OCI-LY1 (cell line): Measurements from ENCODE around the gene GON4L.
"Not testable (repeated sequence)": the region's sequence is repeated elsewhere in the genome, so short reads cannot be mapped to it uniquely, and the experiment has no call there.

Experiments
- H2AFZ ChIP-seq: fragments of 200-600 bp; sonication (generic), shearing (Covaris generic); 2 replicates; pipeline ENCODE4 v1.6.0; 2014; ENCODE audit warnings: antibody characterized with exemption, mild to moderate bottlenecking, low read length
- H3F3A ChIP-seq: fragments of 200-600 bp; sonication (generic), shearing (Covaris generic); 2 replicates; pipeline ENCODE4 v1.6.0; 2014; ENCODE audit warnings: mild to moderate bottlenecking, antibody characterized with exemption, low read length, moderate library complexity; ENCODE audit not compliant: insufficient read depth
- H3K27ac ChIP-seq: fragments of 200-600 bp; sonication (generic); 2 replicates; pipeline ENCODE4 v1.5.1; 2014; ENCODE audit warnings: low read length, mixed run types, mild to moderate bottlenecking, low read depth; ENCODE audit not compliant: poor library complexity, severe bottlenecking
- H3K27me3 ChIP-seq: fragments of 200-600 bp; sonication (generic); 2 replicates; pipeline ENCODE4 v1.6.0; 2014; ENCODE audit warnings: antibody characterized with exemption, mild to moderate bottlenecking, low read length, moderate library complexity; ENCODE audit not compliant: insufficient read depth
- H3K36me3 ChIP-seq: fragments of 200-600 bp; sonication (generic); 2 replicates; pipeline ENCODE4 v1.6.1; 2014; ENCODE audit warnings: mild to moderate bottlenecking, antibody characterized with exemption, low read length, moderate library complexity, mixed read lengths; ENCODE audit not compliant: insufficient read depth
- H3K4me1 ChIP-seq: fragments of 200-600 bp; sonication (generic); 2 replicates; pipeline ENCODE4 v1.5.1; 2014; ENCODE audit warnings: mild to moderate bottlenecking, low read length, moderate library complexity; ENCODE audit not compliant: insufficient read depth, severe bottlenecking
- H3K4me2 ChIP-seq: fragments of 200-600 bp; sonication (generic), shearing (Covaris generic); 2 replicates; pipeline ENCODE4 v1.6.1; 2014; ENCODE audit warnings: low read length
- H3K4me3 ChIP-seq: fragments of 200-600 bp; sonication (generic); 2 replicates; pipeline ENCODE4 v1.5.1; 2014; ENCODE audit warnings: low read length, low read depth, mild to moderate bottlenecking, mixed read lengths; ENCODE audit not compliant: poor library complexity, severe bottlenecking
- H3K79me2 ChIP-seq: fragments of 200-600 bp; shearing (Covaris generic); 2 replicates; pipeline ENCODE4 v1.6.1; 2016; ENCODE audit warnings: mixed run types, low read length, mixed read lengths; ENCODE audit not compliant: insufficient read depth
- H3K9ac ChIP-seq: fragments of 200-600 bp; sonication (generic), shearing (Covaris generic); 2 replicates; pipeline ENCODE4 v1.6.1; 2014; ENCODE audit warnings: mild to moderate bottlenecking, low read length, mixed read lengths
- H3K9me2 ChIP-seq: fragments of 200-600 bp; sonication (generic), shearing (Covaris generic); 2 replicates; pipeline ENCODE4 v1.6.1; 2014; ENCODE audit warnings: low read depth, mild to moderate bottlenecking, low read length, mixed read lengths
- H3K9me3 ChIP-seq: fragments of 200-600 bp; shearing (Covaris generic); 2 replicates; pipeline ENCODE4 v1.6.1; 2014; ENCODE audit warnings: low read length, mixed read lengths
- H4K20me1 ChIP-seq: fragments of 200-600 bp; sonication (generic), shearing (Covaris generic); 2 replicates; pipeline ENCODE4 v1.6.0; 2016; ENCODE audit warnings: mild to moderate bottlenecking, low read length; ENCODE audit not compliant: insufficient read depth
- EZH2 ChIP-seq: fragments of 200-600 bp; sonication (generic), shearing (Covaris generic); IDR thresholded peaks from 2 replicates; pipeline ENCODE4 v1.8.0; 2017; ENCODE audit warnings: borderline replicate concordance, mixed run types, mild to moderate bottlenecking, antibody characterized with exemption, low read length, moderate library complexity, mixed read lengths
- TF ChIP-seq, protein P1 (sequence below): fragments of 200-600 bp; sonication (generic), shearing (Covaris generic); IDR thresholded peaks from 2 replicates; pipeline ENCODE4 v1.5.1; 2017; ENCODE audit warnings: mild to moderate bottlenecking, antibody characterized with exemption, low read length, moderate library complexity, mixed read lengths

Gene GON4L

DNA sequence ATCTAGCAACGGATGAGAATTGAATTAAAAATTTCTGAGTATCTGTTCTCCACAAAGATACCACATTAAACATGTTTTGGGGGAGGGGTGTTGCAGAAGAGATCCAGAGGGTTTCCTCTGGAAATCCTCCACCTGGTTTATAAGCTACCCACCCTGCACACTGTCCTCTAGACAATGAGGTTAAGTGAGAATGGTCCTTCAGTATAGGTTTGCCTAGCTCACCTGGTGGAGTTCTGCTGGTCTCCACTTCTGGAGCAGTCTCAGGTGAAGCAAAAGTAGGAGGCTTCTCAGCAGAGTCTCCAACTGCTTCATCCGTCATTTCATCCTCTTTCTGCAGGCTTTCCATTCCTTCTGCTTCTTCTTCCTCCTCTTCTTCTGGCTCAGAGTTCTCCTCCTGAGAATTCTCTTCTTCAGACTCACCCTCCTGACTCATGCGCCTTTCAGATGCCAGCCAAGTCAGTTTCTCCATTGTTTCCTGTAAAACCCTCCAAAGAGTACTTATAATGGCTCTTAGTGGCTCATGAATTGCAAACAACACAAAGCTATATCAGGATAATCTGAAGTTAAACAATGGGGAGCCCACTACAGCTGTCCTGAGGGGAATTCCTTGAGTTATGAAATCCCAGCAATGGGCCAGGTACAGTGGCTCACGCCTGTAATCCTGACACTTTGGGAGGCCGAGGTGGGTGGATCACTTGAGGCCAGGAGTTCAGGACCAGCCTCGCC lies 93.8 kb downstream of the GON4L start:
- not testable (repeated sequence) for H3K79me2 ChIP-seq, H3K4me2 ChIP-seq, H3K9me3 ChIP-seq, H2AFZ ChIP-seq, H3K9ac ChIP-seq, H3F3A ChIP-seq, H4K20me1 ChIP-seq, H3K4me3 ChIP-seq, H3K9me2 ChIP-seq, H3K27me3 ChIP-seq, H3K27ac ChIP-seq
- peaks cover 75% of the 10 kb centered on the region for H3K36me3 ChIP-seq
- H3K4me1 ChIP-seq = peaks cover 11% of the 10 kb centered on the region

DNA sequence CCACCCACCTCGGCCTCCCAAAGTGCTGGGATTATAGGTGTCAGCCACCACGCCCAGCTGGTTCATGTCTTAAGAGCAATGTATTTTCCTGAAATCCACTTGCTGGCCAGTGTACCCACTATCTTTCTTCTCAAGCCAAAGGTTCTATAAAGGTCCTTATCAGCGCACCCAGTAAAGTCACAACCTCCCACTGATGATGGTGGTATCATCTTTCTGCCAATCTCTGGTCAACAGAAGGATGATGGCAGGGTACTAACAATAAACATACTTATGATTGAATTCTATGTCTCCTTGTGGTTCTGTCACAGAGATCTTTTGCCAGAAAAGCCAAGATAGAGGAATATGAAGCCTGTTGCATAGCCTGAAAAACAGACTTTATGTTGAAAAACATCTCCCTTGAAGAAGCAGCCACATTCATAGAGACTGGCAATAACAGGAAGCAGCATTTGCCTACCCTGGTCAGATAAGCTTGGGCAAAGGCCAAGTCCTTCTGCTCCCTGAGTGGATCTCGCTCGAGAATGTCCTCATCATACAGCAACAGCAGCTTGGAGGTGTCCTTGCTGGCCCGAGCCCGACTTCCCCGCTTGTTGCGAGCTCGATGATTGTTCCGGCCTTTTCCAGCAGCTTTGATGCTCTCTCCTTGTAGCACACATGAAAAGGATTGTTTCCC lies 95.1 kb downstream of the GON4L start:
- Histone ChIP-seq H3K4me1 (peaks cover 11% of the 10 kb centered on the region), H3K4me2 (no peak overlapping the region; the same call in 1 of the 2 replicates), H3K79me2 (no peaks in the 10 kb centered on the region), H3K9me2 (no peaks in the 10 kb centered on the region), H3K9ac (no peak overlapping the region; the same call in 1 of the 2 replicates), H3K4me3 (no peak overlapping the region), H4K20me1 (no peaks in the 10 kb centered on the region), H2AFZ (no peak overlapping the region), H3F3A (no peaks in the 10 kb centered on the region), H3K36me3 (peaks cover 78% of the 10 kb centered on the region), H3K27ac (peak overlapping the region; percentile 59), H3K9me3 (no peaks in the 10 kb centered on the region), H3K27me3 (no peaks in the 10 kb centered on the region)
- TF ChIP-seq EZH2 = no peak
- TF ChIP-seq, protein P1, sequence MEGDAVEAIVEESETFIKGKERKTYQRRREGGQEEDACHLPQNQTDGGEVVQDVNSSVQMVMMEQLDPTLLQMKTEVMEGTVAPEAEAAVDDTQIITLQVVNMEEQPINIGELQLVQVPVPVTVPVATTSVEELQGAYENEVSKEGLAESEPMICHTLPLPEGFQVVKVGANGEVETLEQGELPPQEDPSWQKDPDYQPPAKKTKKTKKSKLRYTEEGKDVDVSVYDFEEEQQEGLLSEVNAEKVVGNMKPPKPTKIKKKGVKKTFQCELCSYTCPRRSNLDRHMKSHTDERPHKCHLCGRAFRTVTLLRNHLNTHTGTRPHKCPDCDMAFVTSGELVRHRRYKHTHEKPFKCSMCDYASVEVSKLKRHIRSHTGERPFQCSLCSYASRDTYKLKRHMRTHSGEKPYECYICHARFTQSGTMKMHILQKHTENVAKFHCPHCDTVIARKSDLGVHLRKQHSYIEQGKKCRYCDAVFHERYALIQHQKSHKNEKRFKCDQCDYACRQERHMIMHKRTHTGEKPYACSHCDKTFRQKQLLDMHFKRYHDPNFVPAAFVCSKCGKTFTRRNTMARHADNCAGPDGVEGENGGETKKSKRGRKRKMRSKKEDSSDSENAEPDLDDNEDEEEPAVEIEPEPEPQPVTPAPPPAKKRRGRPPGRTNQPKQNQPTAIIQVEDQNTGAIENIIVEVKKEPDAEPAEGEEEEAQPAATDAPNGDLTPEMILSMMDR = no peak

GRCh38 chr1:155760751-155761475 lies 96.1 kb downstream of the GON4L start:
- no peaks in the 10 kb centered on the region for H3K9me3 ChIP-seq
- H3K27me3 ChIP-seq = no peaks in the 10 kb centered on the region
- H3K36me3 ChIP-seq = peaks cover 81% of the 10 kb centered on the region
- peaks cover 11% of the 10 kb centered on the region for H3K4me1 ChIP-seq
- no peak overlapping the region for H3K4me2 ChIP-seq
- no peak for TF ChIP-seq EZH2
- TF ChIP-seq, protein P1 = no peak
- H3K27ac ChIP-seq = no peak overlapping the region
- no peaks in the 10 kb centered on the region for H3F3A ChIP-seq
- no peak overlapping the region for H3K4me3 ChIP-seq
- no peaks in the 10 kb centered on the region for H3K79me2 ChIP-seq
- no peak overlapping the region for H3K9ac ChIP-seq
- no peak overlapping the region for H2AFZ ChIP-seq
- no peaks in the 10 kb centered on the region for H3K9me2 ChIP-seq
- no peaks in the 10 kb centered on the region for H4K20me1 ChIP-seq
